ENCODE measurements around the gene TMEM43. TPM values are rescaled to one million over a fixed set of nuclear protein-coding genes. Genes with fewer than 3 reads are reported as not detected.

Gene TMEM43
- total and polyA plus RNA-seq, 10 of the 15 experiments (the other 5 are each of a cell fraction or from before 2014, with no cell fraction given), result 7.2 to 33.0 (median 18.5) TPM

GRCh38 chr3:14150491-14151230 lies 25.8 kb downstream of the TMEM43 start (continued):
- TF ChIP-seq BCLAF1 (IDR thresholded peaks at IDR 0.05) (no peak), SREBF1 (IDR thresholded peaks at IDR 0.05; ENCODE audit: low read length) (no peak), CHD2 (IDR thresholded peaks at IDR 0.05; ENCODE audit: borderline replicate concordance, low read depth, low read length) (no peak), HDAC2 (IDR thresholded peaks at IDR 0.05) (no peak), MAX (IDR thresholded peaks at IDR 0.05; ENCODE audit: low read depth, low read length) (no peak), CREB1 (IDR thresholded peaks at IDR 0.05; ENCODE audit: low read depth) (no peak), ATF2 (IDR thresholded peaks at IDR 0.05; ENCODE audit: low read length) (no peak), EED (IDR thresholded peaks at IDR 0.05; ENCODE audit: low read depth) (no peak), ZNF384 (IDR thresholded peaks at IDR 0.05; ENCODE audit: borderline replicate concordance, low read depth, low read length) (no peak), ZBED1 (IDR thresholded peaks at IDR 0.05; ENCODE audit: borderline replicate concordance) (no peak), CBFB (IDR thresholded peaks at IDR 0.05; ENCODE audit: low read depth) (no peak)
